Caki2 (cell line): Measurements from ENCODE around the gene MYLK4. TPM values are rescaled to one million over a fixed set of nuclear protein-coding genes. Genes with fewer than 3 reads are reported as not detected.

Experiments used
- DNase-seq: peaks from one replicate; pipeline ENCODE4 v3.0.0-alpha.2; 2015; ENCODE audit warnings: low read depth
- in situ Hi-C: cut with HindIII; loops from 2 replicates; pipeline ENCODE4 v1.10.0; 2016; ENCODE audit warnings: low sequenced_read_pairs, low pct_unique_long_range_greater_than_20kb, mixed read lengths
- total RNA-seq: library from RNA; depleted of rRNA; stranded (reverse); fragments of >200 nt; shearing (Covaris generic); gene quantifications from 2 replicates; pipeline ENCODE4 v1.2.3, GENCODE V29; 2014; ENCODE audit warnings: low replicate concordance

The MYLK4 gene
- total RNA-seq, 1 experiment from 2014 or later = 0.57 TPM

DNA sequence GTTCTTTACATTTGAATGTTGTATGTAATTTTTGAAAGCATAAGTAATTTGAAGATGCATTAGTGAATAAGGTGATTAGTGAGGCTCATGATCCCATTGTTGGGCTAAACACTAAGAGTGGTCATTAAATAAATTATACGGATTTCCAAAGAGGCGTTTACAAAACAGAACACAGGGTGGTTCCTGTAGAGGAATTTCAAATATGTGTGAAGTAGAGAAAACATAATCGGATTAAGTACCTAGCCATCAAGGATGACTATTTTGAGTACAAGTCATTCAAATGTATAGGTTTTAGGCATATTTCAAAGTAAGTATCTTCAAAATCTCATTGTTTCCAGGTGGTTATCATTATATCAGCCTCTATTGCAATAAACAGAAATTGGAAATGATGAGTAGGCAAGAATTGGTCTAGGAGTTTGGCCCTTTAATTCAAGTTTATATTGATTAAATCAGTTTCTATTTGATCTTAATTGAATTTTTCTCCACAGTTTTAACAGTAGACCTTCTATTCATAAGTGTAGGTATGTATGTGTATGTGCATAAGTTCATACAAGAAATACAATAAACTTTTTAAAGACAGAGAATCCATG, 94.8 kb downstream of the MYLK4 start:
- DNase-seq = no peak
- in situ Hi-C loops = no loop called here

DNA sequence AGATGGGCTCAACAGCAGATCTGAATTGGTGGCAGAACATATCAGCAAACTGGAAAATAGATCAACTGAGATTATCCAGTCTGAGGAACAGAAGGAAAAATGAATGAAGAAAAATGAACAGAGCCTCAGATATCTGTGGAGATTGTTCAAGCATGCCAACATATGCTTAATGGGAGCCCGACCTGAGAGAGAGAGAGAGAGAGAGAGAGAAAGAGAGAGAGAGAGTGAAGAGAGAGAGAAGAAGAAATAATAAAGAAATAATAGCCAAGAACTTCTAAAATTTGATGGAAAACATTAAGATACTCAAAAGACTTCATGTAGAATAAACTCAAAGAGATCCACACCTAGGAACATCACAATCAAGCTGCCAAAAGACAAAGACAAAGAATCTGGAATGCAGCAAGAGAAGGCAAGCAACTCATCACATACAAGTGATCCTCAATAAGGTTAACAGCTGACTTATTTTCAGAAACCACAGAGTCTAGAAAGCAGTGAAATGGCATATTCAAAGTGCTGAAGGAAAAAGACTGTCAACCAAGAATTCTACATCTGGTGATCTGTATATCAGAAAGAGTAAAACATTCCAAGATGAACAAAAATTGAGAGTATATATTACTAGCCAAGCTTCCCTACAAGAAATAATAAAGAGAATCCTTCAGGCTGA, 97.2 kb downstream of the MYLK4 start:
- in situ Hi-C loops = no loop called here
- DNase-seq = no peak

DNA sequence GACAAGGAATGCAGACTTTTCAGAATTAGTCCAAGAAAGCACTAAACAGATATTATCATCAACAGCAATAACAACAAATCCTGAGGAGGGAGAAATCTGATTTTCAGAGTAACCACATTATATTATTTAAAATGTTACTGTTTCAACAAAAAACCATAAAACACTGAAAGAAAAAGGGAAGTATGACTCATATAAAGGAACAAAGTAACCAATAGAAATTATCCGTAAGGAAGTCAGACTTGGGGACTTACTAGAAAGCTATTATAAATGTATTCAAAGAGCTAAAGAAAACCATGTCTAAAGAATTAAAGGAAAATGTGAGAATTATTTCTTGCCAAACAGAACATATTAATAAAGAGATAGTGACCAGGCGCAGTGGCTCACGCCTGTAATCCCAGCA, 98.1 kb downstream of the MYLK4 start:
- in situ Hi-C loops = no loop called here
- DNase-seq = no peak

DNA sequence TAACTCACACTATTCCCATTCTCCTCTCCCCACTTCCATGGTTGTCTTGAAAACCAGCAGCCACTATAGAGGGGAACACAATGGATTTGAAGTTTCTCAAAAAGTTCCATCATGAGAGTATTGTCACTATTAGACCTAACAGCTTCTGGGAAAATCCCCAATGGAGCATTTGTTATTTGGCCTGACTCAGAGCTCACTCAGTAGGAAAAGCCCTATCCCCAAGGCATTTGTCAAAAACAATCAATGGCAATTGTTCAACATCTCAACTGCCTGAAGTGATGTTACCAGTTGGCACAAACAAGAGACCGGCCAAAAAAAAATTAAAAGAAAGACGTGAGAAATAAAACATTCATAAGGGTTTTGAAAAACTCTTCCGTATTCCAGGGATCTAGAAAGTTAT, 98.8 kb downstream of the MYLK4 start:
- DNase-seq = no peak
- in situ Hi-C loops = no loop called here

DNA sequence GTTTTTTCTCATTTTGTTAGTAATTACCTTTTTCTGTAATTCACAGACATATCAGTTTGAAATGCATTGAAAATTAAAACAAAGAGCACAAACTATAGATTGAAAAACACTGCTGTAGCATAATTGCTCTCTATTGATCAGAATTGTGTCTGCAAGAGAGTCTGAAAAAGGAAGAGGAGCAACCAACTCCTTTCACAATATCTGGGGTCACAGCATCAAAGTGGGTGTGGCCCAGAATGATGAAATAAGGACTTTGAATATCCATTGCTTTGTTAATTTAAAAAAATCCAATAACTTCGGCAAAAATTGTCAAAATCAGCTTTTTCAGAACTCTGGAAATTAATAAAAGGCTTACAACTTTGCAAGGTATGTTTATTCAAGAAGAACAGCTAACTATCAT, 99.2 kb downstream of the MYLK4 start:
- no peak for DNase-seq
- in situ Hi-C loops = no loop called here

DNA sequence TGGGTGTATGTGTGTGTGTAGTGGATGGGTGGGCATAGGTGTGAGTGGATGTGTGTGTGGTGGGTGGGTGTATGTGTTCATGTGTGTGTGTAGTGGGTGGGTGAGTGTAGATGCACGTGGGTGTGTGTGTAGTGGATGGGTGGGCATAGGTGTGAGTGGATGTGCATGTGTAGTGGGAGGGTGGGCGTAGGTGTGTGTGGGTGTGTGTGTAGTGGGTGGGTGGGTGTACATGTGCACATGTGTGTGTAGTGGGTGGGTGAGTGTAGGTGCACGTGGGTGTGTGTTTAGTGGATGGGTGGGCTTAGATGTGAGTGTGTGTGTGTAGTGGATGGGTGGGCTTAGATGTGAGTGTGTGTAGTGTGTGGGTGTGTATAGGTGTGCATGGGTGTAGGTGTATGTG, 104.4 kb downstream of the MYLK4 start:
- DNase-seq = no peak
- in situ Hi-C loops = no loop called here

DNA sequence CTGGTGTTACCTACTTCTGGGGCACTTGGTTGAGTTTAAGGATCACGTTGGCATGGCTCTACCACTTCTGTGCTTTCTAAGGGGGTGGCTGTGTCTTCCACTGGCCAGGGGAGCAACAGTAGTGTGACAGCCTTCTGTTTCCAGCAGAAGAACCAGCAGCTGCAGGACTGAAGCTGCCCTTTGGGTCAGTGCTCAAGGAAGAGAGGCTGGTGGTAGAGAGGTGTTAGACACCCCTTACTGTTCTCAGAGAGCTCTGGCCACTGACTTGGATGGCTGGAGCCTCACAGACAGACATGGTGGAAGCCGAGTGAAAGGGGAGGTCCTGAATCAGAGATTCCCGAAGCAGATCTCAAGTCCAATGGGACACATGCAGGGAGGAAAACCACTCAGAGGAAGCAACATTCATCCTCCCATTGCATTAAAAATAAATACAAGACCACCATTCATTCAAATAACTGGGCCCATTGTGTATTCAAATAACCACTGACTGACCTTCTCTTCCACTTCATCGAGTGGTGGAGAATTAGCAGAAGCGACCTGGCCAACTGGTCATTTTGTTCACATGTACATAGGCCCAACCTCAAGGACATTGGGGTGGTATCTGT, 106.7 kb downstream of the MYLK4 start:
- DNase-seq = no peak
- in situ Hi-C loops = no loop called here

DNA sequence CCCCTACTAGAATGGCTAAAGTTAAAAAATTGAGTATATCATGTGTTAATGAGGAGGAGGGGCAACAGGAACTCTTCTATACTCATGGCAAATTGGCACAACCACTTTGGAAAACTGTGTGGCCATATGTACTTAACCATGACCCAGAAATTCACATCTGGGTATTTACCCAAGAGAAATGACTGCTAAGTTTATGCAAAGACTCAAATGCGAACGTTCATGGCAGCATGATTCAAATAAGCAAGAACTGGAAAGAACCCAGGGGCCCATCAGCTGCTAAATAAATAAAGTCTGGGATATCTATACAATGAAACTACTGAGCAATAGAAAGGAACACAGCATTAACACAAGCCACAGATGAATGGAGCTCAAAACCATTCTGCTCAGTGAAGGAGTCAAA, 107.6 kb downstream of the MYLK4 start:
- in situ Hi-C loops = no loop called here

DNA sequence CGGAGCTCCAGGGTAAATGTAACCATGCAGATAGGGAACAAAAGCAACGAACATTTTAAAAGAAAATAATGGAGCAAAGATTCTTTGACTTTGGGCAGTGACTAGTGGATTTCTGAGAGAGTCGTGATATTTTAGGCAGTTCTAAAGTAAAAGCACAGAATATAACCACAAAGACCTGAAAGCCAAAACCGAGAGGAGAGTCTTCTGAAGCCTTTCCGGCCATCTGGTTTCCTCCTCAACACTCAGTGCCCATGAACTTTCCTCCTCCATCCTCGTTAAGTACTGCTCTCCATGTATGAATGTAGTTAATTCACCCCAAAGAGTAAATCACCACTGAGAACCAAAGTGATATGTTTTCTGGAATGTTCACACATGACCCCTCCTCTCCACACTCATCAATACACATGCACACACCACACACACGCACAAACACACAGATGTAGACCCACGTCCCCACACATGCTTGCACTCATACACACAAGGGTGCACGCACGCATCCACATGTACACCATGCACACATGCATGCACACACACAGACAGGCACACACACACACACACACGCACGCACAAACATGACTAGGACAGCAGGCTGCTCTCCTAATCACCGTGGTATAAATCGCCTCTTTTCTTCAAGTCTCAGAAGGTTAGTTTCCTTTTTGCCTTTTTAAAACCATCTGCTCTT, 109.5 kb downstream of the MYLK4 start:
- no peak for DNase-seq
- in situ Hi-C loops = no loop called here

More for the DNA sequence above, 107.6 kb downstream of the MYLK4 start:
- no peak for DNase-seq

DNA sequence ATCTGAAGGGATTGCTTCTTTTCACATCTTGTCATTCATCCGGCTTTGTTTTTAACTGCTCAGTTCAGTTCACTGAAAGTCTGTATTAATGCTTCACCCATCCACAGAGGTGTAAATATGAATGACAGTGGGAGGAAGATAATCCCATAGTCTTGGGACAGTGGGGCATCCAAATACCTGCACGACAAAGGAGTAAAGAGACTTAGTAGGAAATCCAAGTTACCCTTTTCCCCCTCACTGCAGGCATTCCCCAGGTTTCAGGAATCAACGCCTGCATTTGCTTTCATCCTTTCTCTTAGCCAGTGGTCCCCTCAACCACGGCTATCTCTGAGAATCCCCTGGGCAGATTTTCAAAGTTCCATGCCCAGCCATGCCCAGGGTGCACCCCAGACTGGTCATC, 110.2 kb downstream of the MYLK4 start:
- no peak for DNase-seq
- in situ Hi-C loops = no loop called here

DNA sequence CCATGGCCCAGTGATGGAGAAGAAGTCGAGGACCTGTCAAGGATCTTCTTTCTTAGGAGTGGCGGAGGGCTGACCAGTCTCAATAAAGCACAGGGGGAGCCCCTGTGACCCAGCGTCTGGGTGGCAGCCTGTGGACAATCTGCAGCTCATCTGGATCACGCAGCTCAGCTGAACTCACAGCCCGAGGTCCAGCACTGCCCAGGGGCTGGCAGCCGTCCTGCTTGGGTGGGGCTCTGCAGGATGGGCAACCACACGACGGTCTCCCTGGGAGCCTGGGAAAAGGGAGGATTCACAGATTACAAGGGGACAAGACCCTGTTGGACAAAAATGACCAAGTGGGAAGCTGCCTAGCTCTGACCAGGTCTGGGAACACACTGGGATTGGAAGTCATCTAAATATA, 110.8 kb downstream of the MYLK4 start:
- DNase-seq = no peak
- in situ Hi-C loops = loop anchor here (10.0 kb wide), 1 partner anchor 1035 kb away; the partner anchor contains the start of gene FOXC1

DNA sequence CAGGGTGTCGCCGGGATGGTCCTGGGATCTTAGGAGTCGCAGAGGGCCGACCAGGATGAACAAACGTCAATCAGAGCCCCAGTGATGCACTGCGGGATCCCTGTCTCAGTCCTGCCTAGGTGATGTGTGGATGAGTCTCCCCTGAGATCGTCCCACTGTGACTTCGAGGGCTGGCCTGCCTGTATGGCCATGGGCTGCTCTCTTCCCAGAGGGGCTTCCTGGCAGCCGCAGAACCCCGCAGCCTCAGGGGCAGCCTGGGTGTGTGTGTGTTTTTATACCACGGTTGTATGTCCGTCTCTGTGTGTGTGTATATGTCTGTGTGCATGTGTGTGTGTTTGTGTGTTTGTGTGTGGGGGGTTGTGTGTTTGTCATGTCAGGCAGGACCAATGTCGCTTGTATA, 111.6 kb downstream of the MYLK4 start:
- in situ Hi-C loops = loop anchor here (10.0 kb wide), 1 partner anchor 1034 kb away; the partner anchor contains the start of gene FOXC1
- DNase-seq = no peak

DNA sequence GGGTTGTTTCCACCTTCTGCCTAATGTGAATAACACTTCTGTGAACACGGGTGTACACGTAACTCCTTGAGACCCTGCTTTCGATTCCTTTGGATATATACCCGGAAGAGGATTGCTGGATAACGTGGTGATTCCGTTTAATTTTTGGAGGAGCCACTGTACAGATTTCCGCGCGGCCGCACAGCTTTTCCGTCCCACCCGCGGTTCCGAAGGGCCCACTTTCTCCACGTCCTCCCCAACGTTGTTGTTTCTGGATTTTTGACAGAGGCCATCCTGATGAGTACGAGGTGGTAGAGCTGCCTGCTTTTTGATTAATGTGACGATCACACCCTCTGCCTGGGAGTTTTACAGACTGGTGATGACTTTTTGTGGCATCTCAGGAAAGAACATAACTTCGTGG, 114.0 kb downstream of the MYLK4 start:
- in situ Hi-C loops = loop anchor here (10.0 kb wide), 1 partner anchor 1032 kb away; the partner anchor contains the start of gene FOXC1

DNA sequence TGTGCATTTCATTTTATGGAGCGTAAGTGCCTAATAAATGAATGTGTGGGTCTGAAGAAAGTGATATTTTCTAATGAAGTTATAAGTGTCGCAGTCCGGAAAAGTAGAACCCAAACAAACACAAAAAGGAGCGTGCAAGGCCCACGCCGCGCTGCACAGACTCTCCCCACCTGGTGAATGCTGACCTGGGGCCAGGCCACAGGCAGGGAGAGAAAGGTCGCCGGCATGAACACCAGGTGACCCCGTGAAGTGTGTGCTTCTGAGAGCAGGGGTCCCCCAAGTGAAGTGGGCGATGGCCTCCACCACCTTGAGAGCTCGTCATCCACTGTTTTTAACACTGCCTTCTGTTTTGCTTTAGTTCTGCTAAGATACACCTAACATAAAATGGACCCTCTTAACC, 114.8 kb downstream of the MYLK4 start:
- no peak for DNase-seq
- in situ Hi-C loops = loop anchor here (10.0 kb wide), 1 partner anchor 1031 kb away; the partner anchor contains the start of gene FOXC1

More for the DNA sequence above, 114.0 kb downstream of the MYLK4 start:
- no peak for DNase-seq

DNA sequence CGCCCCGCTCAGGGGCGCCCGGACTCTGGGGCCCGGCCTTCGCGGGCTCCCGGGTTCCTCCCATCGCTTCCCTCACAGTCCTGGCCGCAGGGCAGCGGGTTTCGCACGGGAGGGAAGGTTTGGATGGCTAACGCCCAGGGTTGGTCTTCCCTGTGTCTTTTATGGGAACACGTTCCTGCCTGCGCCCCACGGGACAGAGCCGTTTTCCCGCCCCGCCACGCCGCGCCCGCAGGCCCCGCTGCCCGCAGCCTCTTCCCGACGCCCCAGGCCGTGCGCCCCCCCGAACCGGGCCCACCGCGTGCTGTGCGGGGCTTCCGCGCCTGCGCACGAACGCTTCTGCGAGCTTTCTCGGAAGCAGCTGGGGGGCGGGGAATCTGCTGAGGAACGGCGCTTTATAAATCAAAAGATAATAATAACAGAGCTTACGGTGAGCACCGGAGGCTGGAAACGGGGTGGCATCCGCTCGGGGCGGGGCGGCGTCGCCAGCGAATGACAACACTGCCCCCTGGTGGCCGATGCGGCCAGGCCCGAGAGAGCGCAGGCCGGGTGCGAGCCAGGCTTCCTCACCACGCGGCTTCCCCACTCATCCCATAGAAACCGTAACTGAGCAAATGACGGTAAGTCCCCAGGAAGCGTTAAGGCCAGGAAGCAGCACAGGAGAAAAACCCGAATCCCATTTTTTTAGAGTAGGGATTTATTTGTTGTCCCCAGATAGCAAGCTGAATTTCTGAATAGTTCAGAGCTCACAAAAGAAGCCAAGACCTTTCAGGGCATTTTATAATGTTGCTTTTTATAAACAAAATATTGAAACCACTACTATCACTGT, 116.4 kb downstream of the MYLK4 start:
- in situ Hi-C loops = loop anchor here (5.0 to 10.0 kb wide), 2 partner anchors 532 to 1030 kb away; partner anchors contain the start of gene FOXC1
- peak; percentile 92 for DNase-seq

DNA sequence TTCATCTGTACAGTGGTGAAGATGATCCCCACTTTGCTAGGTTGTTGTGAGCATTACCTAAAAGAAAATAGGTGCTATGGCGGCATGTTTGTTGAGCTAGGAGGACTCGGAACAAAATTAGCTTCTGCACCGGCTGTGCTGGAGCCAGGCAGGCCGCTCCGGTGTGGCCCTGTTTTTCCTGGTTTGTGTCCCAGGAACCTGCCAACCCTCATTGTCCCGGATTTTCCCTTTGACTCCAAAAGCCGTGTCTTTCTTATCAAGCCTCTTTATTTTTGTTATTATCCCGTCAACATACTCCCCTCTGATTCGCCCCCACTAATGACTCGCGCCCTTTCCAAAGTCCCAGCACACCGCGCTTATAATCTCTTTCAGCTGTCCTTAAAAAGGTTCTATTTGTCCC, 117.0 kb downstream of the MYLK4 start:
- DNase-seq = no peak
- in situ Hi-C loops = loop anchor here (5.0 to 10.0 kb wide), 2 partner anchors 531 to 1029 kb away; partner anchors contain the start of gene FOXC1

DNA sequence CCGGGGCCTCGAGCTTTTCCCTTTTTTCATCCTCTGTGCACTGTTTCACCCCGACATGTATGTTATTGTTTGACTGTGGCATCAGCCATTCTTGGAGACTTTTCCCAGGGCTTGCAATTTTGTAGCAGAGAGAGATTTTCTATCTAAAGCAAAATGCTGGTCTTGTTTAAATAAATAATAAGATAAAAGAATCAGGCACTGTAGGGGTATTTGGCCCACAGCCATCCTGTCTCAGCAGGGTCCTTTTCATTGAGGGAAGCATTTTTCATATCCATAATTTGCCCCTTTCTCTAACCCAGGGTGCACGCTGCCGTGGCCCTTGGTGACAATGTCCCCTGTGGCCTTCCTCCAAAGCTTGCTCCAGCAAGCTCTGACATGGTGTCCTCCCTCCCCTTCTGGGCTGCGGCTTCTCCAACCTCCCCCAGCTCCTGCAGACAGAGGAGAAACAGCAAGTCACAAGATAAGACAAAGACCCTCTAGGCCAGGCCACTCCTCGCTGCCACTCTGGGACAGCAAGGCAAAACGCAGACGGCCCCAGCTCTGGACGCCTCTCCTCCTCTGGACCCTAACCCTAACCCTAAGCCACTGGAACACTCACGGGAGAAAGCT, 117.6 kb downstream of the MYLK4 start:
- in situ Hi-C loops = loop anchor here (5.0 to 10.0 kb wide), 2 partner anchors 531 to 1028 kb away; partner anchors contain the start of gene FOXC1
- DNase-seq = no peak
